Hematopoietic multipotent progenitor cell treated with erythropoietin and hydrocortisone succinate and interleukin-3 and kit ligand, for 4 days (in vitro differentiated cells): ENCODE measurements around the gene EBPL.
A peak's percentile ranks its signal among the peaks of the same experiment; 100 is the strongest.

Experiments
- DNase-seq: peaks from one replicate; pipeline ENCODE4 v3.0.0-alpha.2; 2015

Gene EBPL

DNA sequence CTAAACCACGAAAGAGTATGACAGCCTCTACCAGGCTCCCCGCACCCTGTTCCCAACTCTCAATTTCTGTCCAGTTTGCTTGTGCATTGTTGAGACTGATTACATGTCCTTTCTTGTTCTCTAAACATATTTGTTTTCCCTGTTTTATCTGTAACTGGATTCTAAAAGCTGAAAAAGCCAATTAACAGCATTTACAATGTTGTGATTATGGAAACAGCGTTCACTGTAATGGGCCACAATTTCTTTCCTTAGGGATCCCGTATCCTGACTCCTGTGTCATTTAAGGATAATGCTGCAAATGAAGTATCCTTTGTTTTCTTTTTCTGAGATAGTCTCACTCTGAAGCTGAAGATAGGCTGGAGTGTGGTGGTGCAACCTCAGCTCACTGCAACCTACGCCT, 20.5 kb downstream of the EBPL start:
- no peak for DNase-seq

DNA sequence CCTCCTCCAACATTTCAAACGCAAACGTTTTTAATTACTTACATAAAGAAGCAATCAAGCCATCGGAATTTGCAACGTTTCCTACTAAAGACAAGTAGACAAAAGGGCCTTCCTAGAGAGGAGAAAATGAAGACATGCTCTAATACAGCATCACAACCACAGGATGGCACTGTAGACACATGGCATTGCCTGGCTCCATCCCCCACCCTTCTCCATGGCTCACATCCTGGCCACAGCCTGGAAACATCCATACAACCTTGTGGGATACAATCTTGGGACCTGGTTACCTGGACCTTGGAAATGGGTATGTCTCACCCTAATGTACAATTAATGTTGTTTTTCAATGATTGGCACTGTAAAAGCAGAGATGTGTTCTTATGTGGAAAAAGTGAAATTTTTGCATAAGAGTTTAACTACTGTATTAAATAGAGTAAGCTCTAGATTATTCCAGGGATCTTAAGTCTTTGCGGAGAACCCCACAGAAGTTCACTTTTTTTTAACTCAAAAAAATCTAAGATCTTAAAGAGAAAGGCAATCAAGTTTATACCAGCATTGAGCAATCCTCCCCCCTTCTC, 21.5 kb downstream of the EBPL start:
- peak; percentile 71 for DNase-seq

DNA sequence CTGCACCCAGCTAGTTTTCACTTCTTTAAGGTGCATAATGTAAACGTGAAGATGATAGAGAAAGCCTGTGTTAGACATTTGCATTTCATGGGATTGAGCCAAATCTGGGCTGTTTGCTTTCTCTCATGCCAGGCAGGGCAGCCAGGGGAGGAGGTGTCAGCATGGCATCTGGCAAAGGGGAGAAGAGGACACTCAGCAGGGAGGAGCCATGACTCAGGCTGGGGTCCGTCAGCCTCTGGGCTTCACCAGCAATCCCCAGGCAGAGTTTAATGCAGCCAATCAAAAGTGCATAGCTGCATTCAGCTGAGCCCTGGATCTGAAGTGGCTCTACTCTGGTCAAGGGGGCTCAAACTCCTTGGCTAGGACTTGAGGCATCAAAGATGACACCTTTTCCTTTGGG, 23.5 kb downstream of the EBPL start:
- DNase-seq = no peak

DNA sequence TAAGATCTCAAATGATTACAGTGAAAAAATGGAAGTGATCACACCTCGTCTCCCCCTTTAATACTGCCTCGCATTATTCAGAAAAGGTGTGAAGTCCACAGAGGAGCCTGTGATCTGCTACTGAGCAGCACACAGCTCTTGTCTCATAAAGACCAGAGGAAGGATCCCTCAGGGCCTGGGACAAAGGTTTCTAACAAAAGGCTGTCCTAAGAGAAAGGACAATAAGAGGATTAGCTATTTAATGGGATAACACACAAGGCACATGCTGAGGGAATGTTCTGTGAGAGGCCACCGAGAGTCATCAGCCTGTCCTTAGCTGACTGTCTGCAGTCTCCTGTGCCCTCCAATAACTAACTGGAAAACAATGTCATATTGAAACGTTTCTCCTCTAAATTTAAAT, 26.7 kb downstream of the EBPL start:
- no peak for DNase-seq

DNA sequence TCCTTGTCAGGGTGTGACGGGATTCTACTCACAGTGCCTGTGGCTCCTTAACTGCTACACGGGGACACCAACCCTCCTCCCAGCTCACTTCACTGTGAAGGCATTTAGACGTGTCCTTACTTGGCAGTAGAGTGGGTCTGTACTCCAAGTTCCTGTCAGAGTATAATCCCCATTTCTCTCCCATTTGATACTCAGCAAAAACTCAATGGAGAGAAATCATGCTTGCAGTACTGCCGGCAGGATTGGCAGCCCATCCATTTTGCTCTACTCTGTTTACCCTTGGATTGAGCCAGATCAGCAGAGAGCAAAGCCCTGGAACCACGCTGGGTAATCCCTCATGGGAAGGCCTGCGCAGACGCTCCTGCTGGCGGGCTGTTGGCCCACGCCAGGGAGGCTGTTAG, 34.0 kb downstream of the EBPL start:
- no peak for DNase-seq

DNA sequence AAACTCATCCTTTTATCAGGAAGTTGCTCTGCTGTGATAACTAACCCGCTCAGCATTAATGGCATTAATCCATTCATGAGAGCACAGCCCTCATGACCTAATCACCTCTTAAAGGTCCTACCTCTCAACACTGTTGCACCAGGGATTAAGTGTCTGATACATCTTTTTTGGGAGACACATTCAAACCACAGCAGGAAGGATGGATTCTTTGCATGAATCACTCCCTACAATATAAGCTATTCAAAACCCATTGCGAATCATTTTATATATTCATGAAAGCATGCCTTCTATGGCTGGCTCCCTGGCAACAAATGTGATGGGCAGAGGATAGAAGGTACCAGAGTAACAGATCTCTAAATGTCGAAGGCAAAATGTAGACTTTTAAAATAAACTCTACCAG, 35.4 kb downstream of the EBPL start:
- no peak for DNase-seq

DNA sequence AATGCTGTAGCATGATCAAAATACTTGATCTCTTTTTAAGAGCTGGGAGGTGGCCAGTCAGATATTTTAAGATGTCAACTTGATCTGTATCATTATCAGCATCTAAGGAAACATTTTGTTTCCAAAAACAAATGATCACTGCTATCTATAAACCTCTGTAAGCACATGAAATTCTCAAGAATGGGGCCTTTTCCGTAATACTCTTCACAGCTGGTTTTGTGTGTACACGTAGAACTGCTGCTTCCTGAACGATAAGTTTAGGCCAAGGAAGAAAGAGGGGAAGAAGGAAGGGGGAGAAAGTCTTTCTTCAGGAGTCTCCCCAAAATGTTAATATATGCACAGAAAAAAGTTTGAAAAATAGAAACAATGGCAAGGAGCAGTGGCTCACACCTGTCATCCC, 37.3 kb downstream of the EBPL start:
- DNase-seq = peak; percentile 42

DNA sequence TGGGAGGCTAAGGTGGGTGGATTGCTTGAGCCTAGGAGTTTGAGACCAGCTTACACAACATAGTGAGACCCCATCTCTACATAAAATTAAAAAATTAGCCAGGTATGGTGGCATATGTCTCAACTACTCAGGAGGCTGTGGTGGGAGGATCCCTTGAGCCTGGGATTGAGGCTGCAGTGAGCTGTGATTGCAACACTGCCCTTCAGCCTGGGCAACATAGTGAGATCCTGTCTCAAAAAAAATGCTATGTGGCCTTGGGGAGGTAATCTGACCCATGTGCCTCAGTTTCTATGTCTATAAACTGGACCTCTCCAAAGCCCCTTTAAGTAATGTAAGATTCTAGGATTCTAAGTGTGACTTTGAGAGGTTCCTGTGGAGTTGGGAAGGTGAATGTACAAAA, 37.8 kb downstream of the EBPL start:
- no peak for DNase-seq

DNA sequence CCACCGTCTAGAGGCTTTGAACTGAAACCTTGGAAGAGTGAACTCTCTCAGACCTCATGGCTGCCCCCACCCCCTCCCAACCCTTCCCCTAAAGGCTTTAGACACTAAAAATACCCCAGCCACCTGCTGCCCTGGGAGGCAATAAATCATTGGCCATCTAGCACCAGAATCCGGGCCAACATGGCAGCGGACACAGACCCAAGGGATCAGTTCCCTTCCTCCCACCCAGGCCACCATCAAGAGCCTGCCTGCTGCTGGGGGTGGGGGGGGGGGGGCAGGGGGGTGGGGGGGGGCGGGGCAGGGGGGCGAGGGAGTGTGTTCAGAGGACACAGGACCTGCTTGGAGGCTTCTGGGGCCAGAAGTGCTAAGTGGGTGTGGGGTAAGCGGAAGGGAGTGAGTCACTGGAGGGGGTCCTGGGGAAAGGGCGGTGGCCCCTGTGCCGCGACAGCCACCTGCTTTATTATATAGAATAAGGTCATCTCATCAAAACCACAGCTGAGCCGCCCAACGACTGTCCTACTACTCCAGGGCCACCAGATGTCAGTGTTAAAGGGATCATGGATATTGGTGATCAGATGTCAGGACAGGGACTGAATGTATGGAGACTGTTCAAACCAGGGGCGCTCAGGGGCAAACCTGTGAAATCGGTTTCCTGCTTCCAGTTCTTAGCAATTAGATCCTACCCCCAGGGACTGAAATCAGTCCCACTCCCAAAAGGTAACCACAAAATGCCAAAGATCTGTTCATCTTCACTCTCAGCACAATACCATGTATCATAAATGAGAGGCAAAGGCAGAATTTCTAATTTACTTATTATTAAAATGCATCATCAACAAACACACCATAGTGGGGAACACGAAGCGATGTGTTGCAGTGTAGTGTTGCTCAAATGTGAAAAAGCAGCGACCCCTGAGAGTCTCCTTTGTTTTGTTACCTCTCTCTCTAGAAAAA, 38.7 kb downstream of the EBPL start:
- peak; percentile 87 for DNase-seq

DNA sequence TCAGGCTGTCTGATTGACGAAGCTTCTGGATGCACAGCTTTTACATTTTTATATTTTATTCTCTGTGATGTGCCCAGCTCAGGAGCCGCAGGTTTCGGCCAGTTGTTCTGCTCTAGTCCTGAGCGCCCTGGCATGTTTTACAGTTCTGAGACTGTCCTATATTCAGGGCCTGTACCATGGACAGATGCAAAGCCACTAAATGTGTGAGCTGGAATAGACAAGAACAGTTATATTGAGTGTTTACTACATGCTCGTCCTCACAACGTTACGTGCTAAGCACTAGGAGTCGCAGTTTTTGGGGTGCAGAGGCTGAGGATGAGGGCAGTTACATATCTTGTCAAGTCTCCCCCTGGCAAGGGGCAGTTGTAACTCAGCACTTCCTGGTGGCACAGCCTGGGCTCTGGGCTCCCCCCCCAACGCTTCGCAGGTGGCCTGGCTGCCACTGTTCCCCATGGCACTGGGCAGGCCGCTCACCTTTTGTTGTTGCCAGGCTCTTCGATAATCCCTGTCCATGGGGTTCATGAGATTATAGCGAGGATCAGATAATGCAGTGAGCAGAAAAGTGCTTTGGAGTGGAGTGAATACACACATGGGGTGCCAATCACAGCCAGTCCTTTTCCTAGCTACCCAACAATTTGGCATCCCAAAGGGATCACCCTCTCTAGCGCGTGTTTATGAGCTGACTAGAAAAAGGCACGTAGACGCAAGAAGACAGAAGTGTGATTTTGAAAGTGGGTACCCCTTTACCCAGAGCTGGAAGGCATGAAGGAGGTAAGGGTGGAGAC, 39.5 kb downstream of the EBPL start:
- DNase-seq = no peak

DNA sequence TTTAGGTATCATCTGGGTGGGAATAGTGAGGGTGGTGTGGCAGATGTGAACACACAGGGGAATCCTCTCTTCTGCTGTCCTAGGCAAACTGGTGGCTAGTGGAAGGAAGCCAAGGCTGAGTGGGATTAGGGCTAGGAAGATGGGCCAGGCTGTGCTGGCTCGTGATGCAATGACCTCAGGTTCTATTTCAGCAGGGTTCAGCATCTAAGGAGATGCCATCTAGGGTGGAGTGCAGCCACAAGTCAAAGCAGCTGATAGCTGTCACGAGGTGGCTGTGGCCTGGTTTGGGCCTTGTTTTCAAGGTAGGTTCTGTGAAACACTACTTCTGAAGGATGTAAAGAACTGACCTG, 41.3 kb downstream of the EBPL start:
- no peak for DNase-seq

DNA sequence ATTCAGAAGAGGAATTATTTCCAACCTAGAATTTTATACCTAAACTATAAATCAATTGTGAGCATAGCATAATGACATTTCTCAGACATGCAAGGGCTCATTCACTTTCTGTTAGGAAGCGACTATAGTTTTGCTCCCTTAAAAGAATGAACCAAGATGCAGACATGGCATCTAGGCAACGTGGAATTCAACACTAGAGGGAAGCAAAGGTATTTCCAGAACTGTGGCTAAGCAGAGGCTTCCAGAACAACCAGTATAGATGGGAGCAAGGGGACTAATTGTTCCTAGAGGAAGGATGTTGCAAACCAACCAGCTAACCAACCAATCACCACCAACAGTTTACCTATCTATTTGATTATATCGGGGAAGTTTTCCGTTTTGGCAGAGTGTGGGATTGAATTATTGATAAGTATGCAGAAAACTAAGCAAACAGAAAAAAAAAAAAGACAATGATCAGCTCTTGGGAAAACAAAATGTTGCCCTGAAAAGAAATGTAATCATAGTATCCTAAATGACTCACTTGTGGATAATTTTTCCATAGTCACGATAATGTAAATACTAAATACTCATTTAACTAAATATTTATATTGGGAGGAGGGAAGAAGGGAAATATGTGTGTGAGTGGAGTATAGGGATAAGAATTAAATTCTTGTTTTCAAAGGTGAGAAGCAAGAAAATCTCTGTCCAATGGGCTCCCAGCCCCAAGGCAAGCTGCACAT, 41.9 kb downstream of the EBPL start:
- no peak for DNase-seq

DNA sequence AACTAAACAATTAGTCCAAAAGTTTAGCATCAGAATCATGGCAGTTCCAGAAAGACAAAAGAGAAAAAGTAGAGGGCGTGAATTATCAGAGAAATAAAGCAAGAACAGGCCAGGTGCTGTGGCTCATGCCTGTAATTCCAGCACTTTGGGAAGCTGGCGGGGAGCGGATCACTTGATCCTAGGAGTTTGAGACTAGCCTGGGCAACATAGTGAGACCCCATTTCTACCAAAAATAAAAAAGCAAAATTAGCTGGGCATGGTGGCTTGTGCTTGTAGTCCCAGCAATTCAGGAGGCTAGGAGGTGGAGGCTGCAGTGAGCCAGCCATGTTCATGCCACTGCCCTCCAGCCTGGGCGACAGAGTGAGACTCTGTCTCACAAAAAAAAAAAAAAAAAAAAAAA, 44.6 kb downstream of the EBPL start:
- no peak for DNase-seq

DNA sequence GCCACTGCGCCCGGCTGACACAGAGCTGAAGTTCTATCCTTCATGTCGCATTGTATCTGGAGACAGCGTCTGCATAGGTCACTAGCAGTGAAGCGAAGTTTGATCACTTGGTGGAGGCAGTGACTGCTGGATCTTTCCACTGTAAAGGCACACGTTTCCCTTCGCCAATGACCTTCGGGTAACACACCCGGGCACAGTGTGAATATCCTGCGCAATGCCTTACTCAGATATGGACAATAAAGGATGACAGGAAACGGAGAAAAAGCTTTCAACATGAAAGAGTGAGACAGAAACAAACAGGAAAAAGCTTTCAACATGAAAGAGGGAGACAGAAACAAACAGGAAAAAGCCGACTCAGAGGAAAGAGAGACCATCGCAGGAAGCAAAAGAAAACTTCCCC, 45.8 kb downstream of the EBPL start:
- DNase-seq = no peak

DNA sequence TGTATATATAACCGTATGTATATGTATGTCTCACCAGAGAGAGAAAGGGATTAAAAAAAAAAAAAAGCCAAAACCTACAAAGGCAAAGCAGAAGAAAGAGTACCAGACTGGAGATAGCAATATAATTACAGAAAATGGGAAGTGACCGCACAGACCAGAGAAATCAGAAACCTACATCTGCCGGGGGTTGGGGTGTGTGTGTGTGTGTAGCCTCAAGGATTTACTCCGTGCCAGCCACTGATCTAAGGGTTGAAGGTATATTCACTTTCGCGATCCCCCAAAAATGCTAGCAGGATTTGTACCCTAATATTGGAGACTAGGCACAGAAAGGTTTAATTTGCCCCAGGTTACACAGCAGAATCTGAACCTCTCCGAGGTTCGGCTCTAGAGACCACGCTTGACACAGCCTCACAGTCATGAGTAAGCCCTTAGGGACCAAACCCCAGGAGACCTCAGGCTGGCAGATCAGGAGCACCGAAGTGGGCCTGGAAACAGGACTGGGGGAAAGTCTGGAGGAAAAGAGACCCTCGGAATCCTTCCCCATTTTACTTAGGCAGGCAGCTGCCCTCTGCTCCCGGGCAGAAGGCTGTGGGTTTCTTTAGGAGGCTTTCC, 48.1 kb downstream of the EBPL start:
- peak; percentile 90 for DNase-seq

DNA sequence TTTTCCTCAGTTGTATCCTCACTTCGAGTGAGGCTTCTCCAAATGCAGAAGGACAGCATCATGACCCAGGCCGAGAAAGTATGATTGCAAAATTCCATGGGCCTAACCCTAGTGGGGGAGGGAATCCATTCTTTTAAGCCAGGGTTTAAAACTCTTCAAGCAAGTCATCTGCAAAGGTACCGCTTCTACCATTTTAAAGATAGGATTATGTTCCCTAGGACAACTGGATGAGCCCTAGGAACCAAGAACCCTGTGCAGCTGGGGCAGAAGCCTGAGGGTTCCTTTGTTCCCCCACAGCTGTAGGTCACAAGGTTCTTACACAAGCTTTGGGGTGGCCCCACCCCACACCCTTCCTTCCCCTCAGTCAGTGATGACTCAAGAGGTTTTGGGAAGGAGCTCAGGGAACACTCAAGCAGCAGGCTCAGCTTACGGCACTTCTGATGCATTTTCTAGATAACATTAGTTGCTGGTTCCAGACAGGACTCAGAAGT, 49.4 kb downstream of the EBPL start:
- DNase-seq = peak; percentile 78

DNA sequence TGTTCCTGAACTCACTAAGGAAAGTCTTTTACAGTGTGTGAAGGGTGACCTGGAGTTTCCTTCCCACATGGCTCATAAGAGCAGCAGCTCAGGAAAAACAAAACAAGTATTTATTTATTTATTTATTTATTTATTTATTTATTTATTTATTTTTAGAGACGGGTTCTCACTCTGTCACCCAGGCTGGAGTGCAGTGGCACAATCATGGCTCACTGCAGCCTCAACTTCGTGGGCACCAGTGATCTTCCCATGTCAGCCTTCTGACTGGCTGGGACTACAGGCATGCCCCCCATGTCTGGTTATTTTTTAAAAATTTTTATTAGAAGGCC, 52.6 kb downstream of the EBPL start:
- DNase-seq = no peak

DNA sequence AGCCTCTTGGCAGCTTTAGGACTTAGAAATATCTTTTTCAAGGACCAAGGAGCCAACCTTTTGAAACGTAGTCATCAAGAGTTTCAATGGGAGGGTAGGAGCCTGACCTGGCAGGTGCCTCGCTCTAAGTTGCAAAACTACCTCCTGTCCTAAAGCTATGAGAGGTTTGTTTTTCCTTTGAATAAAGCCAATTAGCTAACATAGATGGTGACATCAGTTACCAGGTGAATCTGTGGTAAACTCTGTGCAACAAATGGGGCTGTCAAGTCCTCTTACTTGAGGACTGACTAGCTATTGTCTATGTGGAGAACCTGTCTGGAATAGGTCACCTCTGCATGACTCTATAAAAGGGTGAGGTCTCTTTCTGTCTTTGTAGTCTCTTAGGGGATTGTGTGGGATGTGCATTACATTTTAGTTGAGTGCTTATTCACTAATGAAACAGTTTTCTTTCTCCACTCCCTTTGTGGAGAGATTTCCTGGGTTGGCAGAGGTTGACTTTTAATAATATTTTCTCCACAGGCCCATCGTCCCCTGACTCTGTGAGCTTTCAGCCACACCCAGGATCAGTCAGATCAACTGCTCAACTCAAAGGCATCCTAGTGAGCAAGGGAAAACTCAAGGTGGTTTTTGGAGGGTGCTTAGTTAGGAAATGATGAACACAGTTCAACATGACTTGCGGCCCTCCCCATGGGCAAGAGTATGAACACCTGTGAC, 53.1 kb downstream of the EBPL start:
- no peak for DNase-seq

DNA sequence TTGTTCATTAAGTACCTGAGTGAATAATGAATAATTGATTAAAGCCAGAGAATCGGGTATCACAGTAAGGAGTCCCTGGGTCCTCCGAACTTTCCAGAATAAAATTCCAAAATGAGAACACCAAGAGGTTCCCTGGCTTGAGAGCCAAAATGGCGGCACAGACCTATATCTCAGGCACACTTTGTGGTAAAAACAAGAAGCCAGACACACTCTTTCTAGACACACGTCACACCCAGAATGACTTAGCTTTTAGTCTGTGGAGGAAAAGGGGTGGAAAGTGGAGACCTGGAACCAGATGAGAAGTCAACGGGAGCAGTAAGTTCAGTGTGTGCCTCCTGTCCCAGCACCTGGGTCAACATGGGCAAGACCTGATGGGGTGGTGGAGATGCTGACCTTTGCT, 54.6 kb downstream of the EBPL start:
- DNase-seq = no peak

DNA sequence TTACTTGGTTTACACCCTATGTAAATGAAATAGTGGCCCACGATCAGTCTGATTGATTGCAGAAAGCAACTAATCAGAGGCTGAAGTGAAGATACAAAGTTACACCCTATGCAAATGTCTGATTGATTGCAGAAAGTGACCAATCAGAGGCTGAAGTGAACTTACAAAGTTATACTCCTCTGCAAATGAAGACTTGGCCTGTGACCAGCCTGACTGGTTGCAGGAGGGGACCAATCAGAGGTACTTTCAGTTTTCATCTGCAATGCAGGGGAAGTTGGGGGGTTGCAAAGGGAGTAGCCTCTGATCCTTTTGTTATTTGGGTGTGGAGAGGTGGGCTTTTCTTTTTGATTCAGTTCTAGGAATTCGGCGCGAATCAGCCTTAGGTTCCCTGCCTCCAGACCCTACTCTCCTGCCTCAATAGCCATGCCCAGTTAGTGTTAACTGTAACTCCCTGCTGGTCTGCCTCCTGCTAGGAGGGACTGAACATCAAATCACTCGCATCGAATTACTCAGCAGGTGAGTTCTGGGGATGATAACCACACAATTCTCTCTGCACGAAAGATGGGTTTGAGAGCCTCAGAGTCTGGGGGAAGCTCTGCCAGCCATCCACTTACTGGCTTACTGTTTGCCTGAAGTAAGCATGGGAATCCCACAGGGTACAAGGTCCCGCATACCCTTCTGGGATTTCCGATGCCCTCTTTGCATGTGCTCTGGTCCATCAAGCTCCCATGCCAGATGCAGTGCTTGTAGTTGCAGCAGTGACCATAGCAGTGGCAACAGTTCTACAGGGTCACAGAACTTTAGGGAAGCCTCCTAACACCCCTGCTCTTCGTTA, 55.5 kb downstream of the EBPL start:
- peak; percentile 75 for DNase-seq

DNA sequence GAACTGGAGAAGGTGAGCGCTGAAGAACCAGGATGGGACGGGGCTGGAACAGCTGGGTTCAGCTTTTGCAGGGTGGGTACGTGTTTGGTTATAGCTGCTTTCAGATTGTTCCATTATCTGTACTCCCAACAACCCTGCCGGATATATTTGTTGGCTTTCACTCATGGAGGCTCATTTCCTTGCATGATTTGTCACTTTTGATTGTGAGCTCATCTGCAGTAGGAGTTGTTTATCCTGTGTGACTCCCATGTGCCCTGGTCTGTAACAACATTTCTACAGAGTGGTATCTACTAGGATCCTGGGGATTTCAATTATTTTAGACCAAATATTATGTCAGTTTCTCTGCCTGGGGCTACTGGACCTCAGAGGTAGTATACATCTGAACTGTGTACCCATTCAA, 57.6 kb downstream of the EBPL start:
- DNase-seq = no peak
